WI38 (cell line): ENCODE measurements around the gene TMEM171.

Source experiments
- H3K4me3 ChIP-seq: 2 replicates; pipeline ENCODE4 v1.5.1; 2011; ENCODE audit warnings: low read depth, mild to moderate bottlenecking, control low read depth, low read length
- TF ChIP-seq, protein P1 (sequence below): IDR thresholded peaks from 2 replicates; pipeline ENCODE4 v1.5.1; 2012; ENCODE audit warnings: low read depth, mild to moderate bottlenecking, control low read depth, low read length

The TMEM171 gene

GRCh38 chr5:73130811-73131210 lies 10.4 kb downstream of the TMEM171 start:
- TF ChIP-seq, protein P1, sequence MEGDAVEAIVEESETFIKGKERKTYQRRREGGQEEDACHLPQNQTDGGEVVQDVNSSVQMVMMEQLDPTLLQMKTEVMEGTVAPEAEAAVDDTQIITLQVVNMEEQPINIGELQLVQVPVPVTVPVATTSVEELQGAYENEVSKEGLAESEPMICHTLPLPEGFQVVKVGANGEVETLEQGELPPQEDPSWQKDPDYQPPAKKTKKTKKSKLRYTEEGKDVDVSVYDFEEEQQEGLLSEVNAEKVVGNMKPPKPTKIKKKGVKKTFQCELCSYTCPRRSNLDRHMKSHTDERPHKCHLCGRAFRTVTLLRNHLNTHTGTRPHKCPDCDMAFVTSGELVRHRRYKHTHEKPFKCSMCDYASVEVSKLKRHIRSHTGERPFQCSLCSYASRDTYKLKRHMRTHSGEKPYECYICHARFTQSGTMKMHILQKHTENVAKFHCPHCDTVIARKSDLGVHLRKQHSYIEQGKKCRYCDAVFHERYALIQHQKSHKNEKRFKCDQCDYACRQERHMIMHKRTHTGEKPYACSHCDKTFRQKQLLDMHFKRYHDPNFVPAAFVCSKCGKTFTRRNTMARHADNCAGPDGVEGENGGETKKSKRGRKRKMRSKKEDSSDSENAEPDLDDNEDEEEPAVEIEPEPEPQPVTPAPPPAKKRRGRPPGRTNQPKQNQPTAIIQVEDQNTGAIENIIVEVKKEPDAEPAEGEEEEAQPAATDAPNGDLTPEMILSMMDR: no peak
- H3K4me3 ChIP-seq: no peak overlapping the region

DNA sequence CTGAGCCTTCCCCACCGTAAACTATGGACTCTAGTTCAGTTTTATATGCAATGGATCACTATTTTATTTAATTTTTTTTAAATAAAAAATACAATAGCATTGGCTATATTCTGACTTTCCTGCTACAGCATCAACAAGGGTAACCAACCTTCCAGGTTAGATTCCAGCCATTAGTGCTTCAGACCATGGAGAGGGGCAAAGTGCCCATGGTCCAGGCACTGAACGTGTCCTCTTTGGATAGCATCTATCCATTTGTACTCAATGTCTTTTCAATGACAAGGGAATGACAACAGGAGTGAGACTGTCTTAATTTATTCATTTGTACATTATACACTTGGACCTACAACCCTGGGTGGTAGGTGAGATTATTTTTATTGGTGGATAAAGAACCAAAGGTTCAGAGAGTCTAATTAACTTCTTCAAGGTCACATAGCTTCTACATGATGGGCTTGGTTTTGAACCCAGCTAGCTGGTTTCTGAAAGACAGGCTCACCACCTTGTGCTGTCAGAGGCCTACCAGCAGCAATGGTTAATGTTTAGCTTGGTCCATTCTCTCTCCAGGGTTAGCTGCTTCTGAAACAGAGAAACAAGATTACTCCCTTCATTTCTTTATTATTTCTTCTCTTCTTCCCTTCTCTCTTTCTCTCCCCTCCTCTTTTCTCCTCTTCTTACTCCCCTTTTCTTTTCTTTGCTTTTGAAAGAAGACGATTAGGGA lies 11.5 kb downstream of the TMEM171 start:
- H3K4me3 ChIP-seq: no peak overlapping the region
- TF ChIP-seq, protein P1: no peak

DNA sequence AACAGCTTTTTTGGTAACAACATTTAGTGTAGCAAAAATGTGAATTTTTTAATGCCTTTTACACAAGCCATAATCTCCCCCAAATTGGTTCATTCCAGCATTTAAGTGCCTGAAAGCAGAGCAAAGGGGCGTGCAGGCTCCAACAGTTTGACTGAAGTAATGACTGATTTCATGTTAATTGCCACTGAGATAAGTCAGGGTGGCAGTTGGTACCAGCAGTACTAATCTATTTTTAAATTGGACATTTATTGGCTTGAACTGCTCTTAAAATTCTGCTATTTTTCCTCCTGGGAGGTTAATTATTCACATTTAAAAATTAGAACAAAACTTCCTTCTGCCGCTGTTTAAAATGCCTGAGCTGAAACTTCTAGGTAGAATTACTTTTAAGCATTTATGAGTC lies 12.4 kb downstream of the TMEM171 start:
- no peak overlapping the region for H3K4me3 ChIP-seq
- TF ChIP-seq, protein P1: no peak

GRCh38 chr5:73135021-73135420 lies 14.6 kb downstream of the TMEM171 start:
- no peak overlapping the region for H3K4me3 ChIP-seq
- TF ChIP-seq, protein P1: no peak

- H3K4me3 ChIP-seq: no peak overlapping the region
- TF ChIP-seq, protein P1: peak; percentile 42
These were observed 15.2 kb downstream of the TMEM171 start for GRCh38 chr5:73135429-73136054.

DNA sequence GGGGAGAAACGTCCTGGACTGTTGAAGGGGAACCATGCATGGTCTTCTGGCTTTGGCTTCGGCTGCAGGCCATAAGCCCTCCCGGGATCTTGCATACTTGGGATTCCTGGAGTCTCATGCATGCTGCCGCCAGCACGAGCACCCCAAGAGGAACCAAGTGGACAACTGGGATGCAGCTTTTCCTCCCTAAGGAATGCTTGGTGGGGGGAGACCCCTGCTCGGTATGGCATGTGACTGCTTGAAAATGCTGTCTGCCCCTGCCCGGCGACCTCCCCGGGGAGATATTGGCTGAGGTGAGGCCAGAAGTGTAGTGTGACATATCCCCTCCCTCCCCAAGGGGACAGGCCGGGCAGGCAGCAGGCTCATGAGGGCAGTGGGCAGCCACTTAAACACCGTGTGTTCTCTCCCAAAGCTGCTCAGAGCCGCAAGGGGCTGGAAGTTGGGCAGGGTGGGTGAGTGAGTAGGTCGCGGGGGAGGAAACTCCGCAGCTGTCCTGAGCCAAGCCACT lies 15.7 kb downstream of the TMEM171 start:
- TF ChIP-seq, protein P1: no peak
- H3K4me3 ChIP-seq: no peak overlapping the region
